ENCODE measurements around the gene MESD. TPM values are rescaled to one million over a fixed set of nuclear protein-coding genes. Genes with fewer than 3 reads are reported as not detected.

Gene MESD
- polyA plus RNA-seq, 1 donor from 2014 or later: 16.3 TPM

GRCh38 chr15:80982205-80982604 is 7.4 kb downstream of the MESD start (continued):
- no peak for TF ChIP-seq REST (IDR thresholded peaks at IDR 0.05; ENCODE audit: borderline replicate concordance)

GRCh38 chr15:80979538-80980200 is 9.9 kb downstream of the MESD start:
- H3F3A ChIP-seq (ENCODE audit: insufficient read depth, low read length, poor library complexity, severe bottlenecking): no peaks in the 10 kb centered on the region
- H2AFZ ChIP-seq (ENCODE audit: low read depth, low read length): no peak overlapping the region
- no peak overlapping the region for H3K4me3 ChIP-seq (ENCODE audit: low read length)
- no peak overlapping the region for H3K4me2 ChIP-seq (ENCODE audit: low read length)
- H3K9me2 ChIP-seq (ENCODE audit: insufficient read depth, low read length): no peaks in the 10 kb centered on the region
- TF ChIP-seq CTCF (IDR thresholded peaks at IDR 0.05; ENCODE audit: poor library complexity, severe bottlenecking): no peak
- TF ChIP-seq REST (IDR thresholded peaks at IDR 0.05; ENCODE audit: borderline replicate concordance): no peak
- TF ChIP-seq POLR2AphosphoS5 (IDR thresholded peaks at IDR 0.05): no peak
- H3K9ac ChIP-seq (ENCODE audit: low read length): no peak overlapping the region
- no peaks in the 10 kb centered on the region for H3K9me3 ChIP-seq (ENCODE audit: low read length)
- H3K27me3 ChIP-seq (ENCODE audit: insufficient read depth, low read depth, low read length): no peaks in the 10 kb centered on the region
- no peak overlapping the region for H3K27ac ChIP-seq (ENCODE audit: low read length)
- no peaks in the 10 kb centered on the region for H4K20me1 ChIP-seq (ENCODE audit: insufficient read depth)
- peaks cover 3% of the 10 kb centered on the region for H3K36me3 ChIP-seq (ENCODE audit: insufficient read depth, low read length)
- H3K79me2 ChIP-seq (replicated peaks; ENCODE audit: insufficient read depth, low read length): peaks cover 19% of the 10 kb centered on the region

GRCh38 chr15:80978685-80979329 is 10.8 kb downstream of the MESD start:
- H3K9me3 ChIP-seq (ENCODE audit: low read length): no peaks in the 10 kb centered on the region
- H3K4me2 ChIP-seq (ENCODE audit: low read length): no peak overlapping the region
- no peak overlapping the region for H3K9ac ChIP-seq (ENCODE audit: low read length)
- H3K36me3 ChIP-seq (ENCODE audit: insufficient read depth, low read length): peaks cover 3% of the 10 kb centered on the region
- peaks cover 13% of the 10 kb centered on the region for H3K79me2 ChIP-seq (replicated peaks; ENCODE audit: insufficient read depth, low read length)
- H2AFZ ChIP-seq (ENCODE audit: low read depth, low read length): no peak overlapping the region
- no peak overlapping the region for H3K4me3 ChIP-seq (ENCODE audit: low read length)
- H3F3A ChIP-seq (ENCODE audit: insufficient read depth, low read length, poor library complexity, severe bottlenecking): no peaks in the 10 kb centered on the region
- H3K27ac ChIP-seq (ENCODE audit: low read length): no peak overlapping the region
- no peaks in the 10 kb centered on the region for H3K27me3 ChIP-seq (ENCODE audit: insufficient read depth, low read depth, low read length)
- H4K20me1 ChIP-seq (ENCODE audit: insufficient read depth): no peaks in the 10 kb centered on the region
- H3K9me2 ChIP-seq (ENCODE audit: insufficient read depth, low read length): no peaks in the 10 kb centered on the region
- no peak for TF ChIP-seq EP300 (conservative IDR thresholded peaks at IDR 0.05; ENCODE audit: poor library complexity, severe bottlenecking)
- no peak for TF ChIP-seq RAD21 (conservative IDR thresholded peaks at IDR 0.05)
- TF ChIP-seq SMC3 (conservative IDR thresholded peaks at IDR 0.05; ENCODE audit: poor library complexity): no peak
- no peak for TF ChIP-seq TAF1 (IDR thresholded peaks at IDR 0.05; ENCODE audit: low read depth)
- no peak for TF ChIP-seq CTCF (IDR thresholded peaks at IDR 0.05; ENCODE audit: poor library complexity, severe bottlenecking)
- TF ChIP-seq MXI1 (conservative IDR thresholded peaks at IDR 0.05; ENCODE audit: poor library complexity, severe bottlenecking): no peak
- no peak for TF ChIP-seq REST (IDR thresholded peaks at IDR 0.05; ENCODE audit: borderline replicate concordance)
- TF ChIP-seq POLR2AphosphoS5 (IDR thresholded peaks at IDR 0.05): no peak
